HCT116 (cell line): Measurements from ENCODE around the gene GSTA3.

Experiments
- EGR1 ChIP-seq: IDR thresholded peaks from 2 replicates; pipeline ENCODE4 v1.6.1; 2012; ENCODE audit warnings: low read depth
- ELF1 ChIP-seq: IDR thresholded peaks from 2 replicates; pipeline ENCODE4 v1.6.1; 2012; ENCODE audit warnings: low read depth, borderline replicate concordance
- EZH2 ChIP-seq: fragments of 200-600 bp; sonication (generic); IDR thresholded peaks from 2 replicates; pipeline ENCODE4 v1.6.1; 2017; ENCODE audit warnings: antibody characterized with exemption, mixed run types
- FOSL1 ChIP-seq: IDR thresholded peaks from 2 replicates; pipeline ENCODE4 v1.6.1; 2012; ENCODE audit warnings: low read depth
- JUND ChIP-seq: IDR thresholded peaks from 2 replicates; pipeline ENCODE4 v1.6.1; 2012
- POLR2A ChIP-seq: IDR thresholded peaks from 2 replicates; pipeline ENCODE4 v1.7.0; 2011; ENCODE audit warnings: borderline replicate concordance; ENCODE audit not compliant: insufficient read depth, insufficient read length; ENCODE audit errors: extremely low read depth
- POLR2AphosphoS5 ChIP-seq: IDR thresholded peaks from 2 replicates; pipeline ENCODE4 v1.6.1; 2011; ENCODE audit warnings: mild to moderate bottlenecking, low read depth, low read length, moderate library complexity
- REST ChIP-seq: IDR thresholded peaks from 2 replicates; pipeline ENCODE4 v1.6.1; 2012; ENCODE audit warnings: low read depth
- SP1 ChIP-seq: IDR thresholded peaks from 2 replicates; pipeline ENCODE4 v1.6.1; 2012; ENCODE audit warnings: low read depth
- TF ChIP-seq, protein P1 (sequence below), 3 experiments: fragments of 200-600 bp in 1 of 3; sonication (generic) in 1 of 3; IDR thresholded peaks in 2 of 3; conservative IDR thresholded peaks in 1 of 3; 2 replicates each; pipeline ENCODE4 v1.5.1; 2012 to 2017; ENCODE audit warnings: low read depth in 2 of 3, low read length in 2 of 3, antibody characterized with exemption in 1 of 3, borderline replicate concordance in 1 of 3, control low read depth in 1 of 3, mild to moderate bottlenecking in 1 of 3, mixed read lengths in 1 of 3, mixed run types in 1 of 3, moderate library complexity in 1 of 3; ENCODE audit not compliant: insufficient read depth in 1 of 3
- TF ChIP-seq, protein P2 (sequence below): IDR thresholded peaks from 2 replicates; pipeline ENCODE4 v1.6.1; 2012

DNA sequence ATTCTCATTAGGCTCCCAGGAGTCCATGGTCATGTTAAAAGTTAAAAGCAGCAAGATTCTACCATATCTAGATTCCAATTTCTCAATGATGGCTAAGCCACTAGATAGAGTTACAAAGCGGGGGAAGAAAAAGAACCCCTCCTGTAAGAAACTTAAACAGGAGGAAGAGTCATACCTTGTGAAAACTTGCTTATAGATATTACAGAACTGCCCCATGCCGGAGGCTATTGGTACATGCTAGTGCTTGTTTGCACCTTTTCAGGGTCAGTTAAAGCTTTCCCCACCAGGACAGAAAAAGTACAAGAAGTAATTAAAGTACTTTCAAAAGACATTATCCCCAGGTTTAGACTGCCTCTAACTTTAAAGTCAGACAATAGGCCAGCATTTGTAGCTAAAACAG lies 15.5 kb upstream of the GSTA3 start:
- no peak for TF ChIP-seq EGR1
- TF ChIP-seq, protein P1, sequence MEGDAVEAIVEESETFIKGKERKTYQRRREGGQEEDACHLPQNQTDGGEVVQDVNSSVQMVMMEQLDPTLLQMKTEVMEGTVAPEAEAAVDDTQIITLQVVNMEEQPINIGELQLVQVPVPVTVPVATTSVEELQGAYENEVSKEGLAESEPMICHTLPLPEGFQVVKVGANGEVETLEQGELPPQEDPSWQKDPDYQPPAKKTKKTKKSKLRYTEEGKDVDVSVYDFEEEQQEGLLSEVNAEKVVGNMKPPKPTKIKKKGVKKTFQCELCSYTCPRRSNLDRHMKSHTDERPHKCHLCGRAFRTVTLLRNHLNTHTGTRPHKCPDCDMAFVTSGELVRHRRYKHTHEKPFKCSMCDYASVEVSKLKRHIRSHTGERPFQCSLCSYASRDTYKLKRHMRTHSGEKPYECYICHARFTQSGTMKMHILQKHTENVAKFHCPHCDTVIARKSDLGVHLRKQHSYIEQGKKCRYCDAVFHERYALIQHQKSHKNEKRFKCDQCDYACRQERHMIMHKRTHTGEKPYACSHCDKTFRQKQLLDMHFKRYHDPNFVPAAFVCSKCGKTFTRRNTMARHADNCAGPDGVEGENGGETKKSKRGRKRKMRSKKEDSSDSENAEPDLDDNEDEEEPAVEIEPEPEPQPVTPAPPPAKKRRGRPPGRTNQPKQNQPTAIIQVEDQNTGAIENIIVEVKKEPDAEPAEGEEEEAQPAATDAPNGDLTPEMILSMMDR (IDR thresholded peaks at IDR 0.05 in 2 of 3, conservative IDR thresholded peaks at IDR 0.05 in 1 of 3; ENCODE audit: borderline replicate concordance in 1 of 3, insufficient read depth in 1 of 3, low read depth in 2 of 3, low read length in 2 of 3): no peak
- TF ChIP-seq POLR2AphosphoS5: no peak
- TF ChIP-seq, protein P2, sequence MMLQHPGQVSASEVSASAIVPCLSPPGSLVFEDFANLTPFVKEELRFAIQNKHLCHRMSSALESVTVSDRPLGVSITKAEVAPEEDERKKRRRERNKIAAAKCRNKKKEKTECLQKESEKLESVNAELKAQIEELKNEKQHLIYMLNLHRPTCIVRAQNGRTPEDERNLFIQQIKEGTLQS: no peak
- TF ChIP-seq JUND: no peak
- no peak for TF ChIP-seq ELF1
- no peak for TF ChIP-seq POLR2A
- no peak for TF ChIP-seq SP1
- no peak for TF ChIP-seq FOSL1
- no peak for TF ChIP-seq EZH2
- no peak for TF ChIP-seq REST
